ENCODE data around the gene LARP4B.

The LARP4B gene

GRCh38 chr10:916716-917415, 14.6 kb downstream of the LARP4B start:
- no peak for TF ChIP-seq CTCF (IDR thresholded peaks at IDR 0.05; ENCODE audit: extremely low read depth, missing control alignments)
- no peak for DNase-seq (ENCODE audit: low spot score)

DNA sequence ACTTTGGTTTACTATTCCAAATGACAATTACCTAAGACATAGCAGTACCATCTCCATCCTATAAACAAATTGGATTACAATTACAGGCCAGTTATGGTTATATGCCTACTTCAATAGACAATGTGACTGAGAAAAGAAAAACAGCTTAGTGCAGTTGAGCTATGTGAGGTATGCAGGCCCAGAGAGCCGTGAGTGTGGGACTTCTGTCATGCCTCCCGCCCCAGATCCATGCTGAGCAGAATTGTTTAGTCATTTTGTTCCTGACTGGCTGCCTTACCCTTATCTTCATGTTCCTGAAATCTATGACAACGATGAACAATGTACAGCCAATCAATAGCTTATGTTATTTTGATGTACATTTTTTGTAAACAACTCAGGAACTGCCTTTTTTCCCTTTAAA, 21.7 kb downstream of the LARP4B start:
- DNase-seq (ENCODE audit: low spot score), result no peak
- no peak for TF ChIP-seq CTCF (IDR thresholded peaks at IDR 0.05; ENCODE audit: extremely low read depth, missing control alignments)

DNA sequence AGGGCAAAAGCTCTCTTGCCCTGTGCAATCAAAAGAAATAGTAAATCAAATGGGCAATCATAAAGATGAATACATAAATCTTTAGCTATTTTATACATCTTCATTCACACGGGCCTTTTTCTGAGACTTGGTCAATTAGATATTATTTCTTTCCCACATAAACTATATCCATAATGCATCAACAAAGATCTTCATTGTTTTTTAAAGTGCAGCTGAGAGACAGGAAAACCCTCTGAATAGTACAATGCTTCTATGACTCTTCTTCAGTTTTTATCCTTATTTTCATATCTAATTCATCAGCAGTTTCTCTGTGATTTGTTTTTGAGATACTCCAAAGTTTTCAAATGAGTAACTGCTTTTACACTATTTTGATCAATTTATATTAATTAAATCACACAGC, 25.5 kb downstream of the LARP4B start:
- DNase-seq (ENCODE audit: low spot score), result no peak
- TF ChIP-seq CTCF (IDR thresholded peaks at IDR 0.05; ENCODE audit: extremely low read depth, missing control alignments), result no peak

DNA sequence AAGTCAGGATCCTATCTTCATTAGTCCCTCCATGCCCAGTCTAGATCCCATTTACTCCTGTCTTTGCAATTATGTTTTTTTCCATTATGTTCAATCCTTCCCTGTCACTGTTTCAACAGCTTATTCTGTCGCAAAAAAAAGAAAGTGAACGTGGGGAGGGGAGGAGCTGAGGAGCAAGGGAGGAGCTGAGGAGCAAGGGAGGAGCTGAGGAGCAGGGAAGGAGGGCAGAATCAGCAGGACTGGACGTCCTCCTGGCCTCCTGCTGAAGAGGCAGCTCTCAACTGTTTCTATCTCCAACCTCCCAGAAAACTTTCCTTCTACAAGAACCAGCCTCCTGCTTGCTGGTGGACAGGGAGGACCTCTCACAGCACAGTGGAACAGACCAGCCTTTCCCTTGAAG, 26.0 kb downstream of the LARP4B start:
- no peak for TF ChIP-seq CTCF (IDR thresholded peaks at IDR 0.05; ENCODE audit: extremely low read depth, missing control alignments)
- DNase-seq (ENCODE audit: low spot score), result no peak

- TF ChIP-seq CTCF (IDR thresholded peaks at IDR 0.05; ENCODE audit: extremely low read depth, missing control alignments), result no peak
- DNase-seq (ENCODE audit: low spot score), result no peak
Measured at GRCh38 chr10:904403-904802, 27.1 kb downstream of the LARP4B start.

GRCh38 chr10:898141-898540, 33.4 kb downstream of the LARP4B start:
- no peak for TF ChIP-seq CTCF (IDR thresholded peaks at IDR 0.05; ENCODE audit: extremely low read depth, missing control alignments)

DNA sequence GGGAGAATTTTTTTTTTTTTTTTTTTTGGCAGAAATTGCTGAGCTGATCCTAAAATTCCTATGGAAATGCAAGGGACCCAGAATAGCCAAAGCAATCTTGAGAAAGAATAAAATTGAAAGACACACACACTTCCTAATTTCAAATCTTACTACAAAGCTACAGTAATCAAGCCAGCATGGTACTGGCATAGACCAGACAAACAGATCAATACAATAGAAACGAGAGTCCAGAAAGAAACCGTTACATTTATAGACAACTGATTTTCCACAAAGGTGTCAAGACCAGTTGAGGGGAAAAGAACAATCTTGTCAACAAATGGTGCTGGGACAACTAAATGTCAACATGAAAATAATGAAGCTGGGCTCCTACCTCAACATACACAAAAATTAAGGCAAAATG, 34.5 kb downstream of the LARP4B start:
- DNase-seq (ENCODE audit: low spot score), result no peak

More at GRCh38 chr10:898141-898540, 33.4 kb downstream of the LARP4B start:
- no peak for DNase-seq (ENCODE audit: low spot score)

More for the DNA sequence above, 34.5 kb downstream of the LARP4B start:
- TF ChIP-seq CTCF (IDR thresholded peaks at IDR 0.05; ENCODE audit: extremely low read depth, missing control alignments), result no peak
